GM18502 (cell line): Measurements from ENCODE around the gene RASGRF2.

Experiments used
- ATAC-seq: cut with Tn5 transposase; IDR thresholded peaks from one replicate; pipeline ENCODE4 v1.9.1; 2021; ENCODE audit warnings: mild to moderate bottlenecking; ENCODE audit not compliant: unreplicated experiment, poor library complexity

The RASGRF2 gene

DNA sequence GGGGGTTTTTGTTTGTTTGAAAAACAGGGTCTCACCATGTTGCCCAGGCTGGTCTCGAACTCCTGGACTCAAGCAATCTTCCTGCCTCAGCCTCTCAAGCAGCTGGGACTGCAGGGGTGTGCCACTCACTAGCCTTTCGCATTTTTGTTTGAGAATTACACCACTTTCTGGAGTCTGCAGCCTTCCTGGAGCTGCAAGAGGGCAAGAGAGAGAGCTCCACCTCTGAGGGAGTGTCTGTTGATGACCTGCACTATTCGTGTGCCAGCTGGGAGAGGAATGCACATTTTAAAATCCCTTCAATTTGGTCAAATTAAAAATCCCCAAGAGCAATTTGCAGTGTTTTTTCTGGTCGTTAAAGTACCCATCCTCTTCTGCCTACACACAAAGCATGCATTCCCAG lies 267.9 kb downstream of the RASGRF2 start:
- no peak for ATAC-seq

DNA sequence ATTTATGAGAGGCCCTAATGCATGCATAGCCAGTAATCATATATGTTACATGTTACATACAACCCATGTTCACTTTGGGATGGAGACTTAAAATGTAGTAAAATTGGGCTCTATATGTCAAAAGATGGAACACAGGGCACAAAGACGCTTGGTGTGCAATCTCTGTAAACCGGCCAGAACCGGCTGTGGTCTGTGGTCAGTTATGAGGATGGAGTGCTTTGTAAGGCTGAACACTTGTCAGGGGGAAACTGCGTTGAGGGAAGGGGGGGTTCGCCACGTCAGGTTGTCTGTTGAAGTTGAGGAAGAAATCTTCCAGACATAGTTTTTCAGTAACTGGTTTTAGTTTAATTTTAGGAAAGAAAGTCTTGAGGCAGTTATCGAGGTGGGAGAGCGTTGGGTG lies 270.3 kb downstream of the RASGRF2 start:
- no peak for ATAC-seq

DNA sequence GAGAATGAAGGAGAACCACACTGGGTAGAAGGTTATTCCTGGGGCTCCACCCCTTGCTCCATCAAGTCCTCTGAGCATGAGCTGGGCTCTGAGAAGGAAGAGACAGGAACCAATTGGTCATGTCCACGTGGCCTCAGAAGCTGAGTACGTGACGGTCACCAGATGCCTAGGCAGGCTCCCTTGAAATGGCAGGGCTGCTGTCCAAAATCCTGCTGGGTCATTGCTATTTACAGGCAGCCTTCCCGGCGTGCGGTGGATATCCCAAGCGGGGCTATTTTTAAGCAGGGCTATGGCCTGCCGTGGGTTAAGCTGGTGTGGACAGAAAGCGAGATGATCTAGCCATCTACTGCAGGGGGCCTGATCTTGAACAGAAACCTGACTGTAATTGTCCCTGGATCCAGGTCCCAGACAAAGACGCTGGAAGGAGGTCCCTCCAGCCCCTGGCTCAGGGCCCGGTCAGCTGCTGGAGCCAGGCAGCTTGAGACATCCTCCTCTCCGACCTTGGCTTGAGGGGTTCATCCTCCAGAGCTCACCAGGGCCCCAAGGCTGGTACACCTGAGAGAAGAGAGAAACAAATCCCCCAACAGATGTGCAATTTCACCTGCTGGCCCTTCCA lies 272.4 kb downstream of the RASGRF2 start:
- ATAC-seq: no peak

DNA sequence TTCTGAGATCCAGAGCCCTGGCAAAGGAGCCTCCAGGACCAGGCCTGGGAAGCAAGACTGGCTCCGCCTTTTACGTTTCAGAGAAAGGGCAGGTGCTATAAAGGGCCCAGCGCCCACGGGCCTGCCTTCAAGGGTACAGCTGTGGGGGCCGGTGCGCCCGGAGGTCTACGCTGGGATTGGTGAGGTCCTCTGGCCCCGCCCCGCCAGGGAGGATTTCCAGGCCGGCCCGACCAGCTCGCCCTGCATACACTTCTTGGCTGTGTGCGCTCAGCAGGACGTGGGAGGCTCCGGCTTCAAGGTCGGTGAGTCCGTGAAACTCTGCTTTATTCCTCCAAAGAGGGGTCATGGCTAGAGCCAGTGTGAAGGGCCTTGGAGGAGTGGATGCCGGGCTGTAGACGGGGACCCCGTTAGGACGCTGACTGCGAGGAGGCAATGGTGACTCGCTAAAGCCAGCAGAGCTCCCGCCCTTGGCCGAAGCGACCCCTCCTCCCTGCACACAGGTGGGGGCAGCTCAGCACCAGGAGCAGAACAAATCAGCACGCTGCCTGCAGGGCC lies 273.0 kb downstream of the RASGRF2 start, which contains the start of gene CKMT2:
Gene CKMT2 (plus strand): TSS at position 243 of the 555 bp plus-strand sequence. CDS start 17,811 bp downstream, outside the sequence.
- ATAC-seq: no peak

DNA sequence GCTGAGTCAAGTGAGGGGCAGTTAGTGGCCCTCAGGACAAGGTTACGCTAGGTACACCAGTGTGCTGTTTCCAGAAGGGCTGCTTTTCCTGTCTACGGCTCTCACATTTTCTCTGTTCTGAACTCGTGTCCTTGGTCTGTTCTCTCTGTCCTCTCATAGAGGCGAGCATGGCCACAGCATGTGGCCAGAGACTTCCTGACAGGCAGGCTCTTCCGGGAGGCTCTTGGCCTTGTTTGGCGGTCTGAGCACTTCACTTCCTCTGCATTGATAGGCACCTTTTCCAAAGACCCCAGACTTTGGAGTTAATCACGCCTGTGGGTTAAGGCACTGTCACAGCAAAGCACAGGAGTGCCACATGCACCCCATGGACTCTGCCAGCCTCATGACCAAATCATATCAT lies 274.1 kb downstream of the RASGRF2 start:
- no peak for ATAC-seq

DNA sequence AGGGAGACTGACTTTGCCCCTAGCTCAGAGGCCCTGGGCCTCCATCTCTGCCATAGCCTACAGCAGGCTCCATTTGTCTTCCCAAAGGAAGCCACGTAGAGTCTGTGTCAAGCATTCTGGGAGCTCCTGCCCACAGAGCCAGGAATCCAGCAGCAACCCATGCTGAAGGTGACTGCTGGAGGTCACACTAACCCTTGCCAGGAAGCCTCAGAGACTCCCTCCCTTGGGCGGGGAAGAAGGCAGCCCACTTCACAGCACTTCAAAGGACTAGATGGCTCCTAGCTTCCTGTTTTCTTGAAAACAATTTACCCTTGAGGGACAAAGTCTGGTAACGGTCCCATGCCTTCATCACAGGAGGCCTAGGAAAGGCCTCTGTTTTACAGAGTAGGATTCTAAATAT lies 274.6 kb downstream of the RASGRF2 start:
- ATAC-seq: no peak

DNA sequence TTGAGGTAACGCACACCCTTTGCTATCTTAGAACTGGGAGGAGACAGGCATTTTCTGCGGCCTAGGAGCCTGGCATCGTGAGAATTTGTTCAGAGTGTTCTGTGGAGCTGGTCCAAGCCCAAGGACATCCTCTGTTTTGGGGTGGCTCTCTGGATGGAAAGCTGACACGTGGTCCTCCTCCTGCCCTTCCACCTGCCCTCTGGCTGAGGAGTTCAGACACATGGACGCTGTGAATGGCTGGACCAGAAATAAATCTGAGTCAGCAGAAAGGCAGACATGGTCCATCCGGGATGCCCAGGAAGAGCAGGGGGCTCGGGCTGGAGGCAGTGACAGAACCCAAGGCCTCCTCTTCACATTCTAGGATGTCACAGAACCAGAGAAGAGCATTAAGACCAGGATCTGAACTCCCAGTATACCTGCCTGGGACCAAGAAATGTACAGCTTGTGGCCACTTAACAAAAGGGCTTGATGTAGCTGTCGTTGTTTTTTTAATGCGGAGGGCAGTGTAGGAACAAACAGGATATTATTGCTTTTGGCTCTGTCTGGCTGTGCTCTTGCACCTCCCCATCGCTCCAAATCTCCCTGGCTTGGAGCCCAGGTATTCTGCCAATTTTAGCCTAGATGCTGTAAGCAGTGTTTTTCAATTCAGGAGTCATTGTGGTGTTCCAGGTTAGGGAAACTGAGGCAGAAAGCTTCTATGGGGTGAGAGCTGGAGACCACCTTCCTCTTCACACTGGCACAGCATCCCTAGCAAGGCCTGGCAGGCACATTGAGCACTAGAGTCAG lies 275.3 kb downstream of the RASGRF2 start:
- ATAC-seq: no peak

DNA sequence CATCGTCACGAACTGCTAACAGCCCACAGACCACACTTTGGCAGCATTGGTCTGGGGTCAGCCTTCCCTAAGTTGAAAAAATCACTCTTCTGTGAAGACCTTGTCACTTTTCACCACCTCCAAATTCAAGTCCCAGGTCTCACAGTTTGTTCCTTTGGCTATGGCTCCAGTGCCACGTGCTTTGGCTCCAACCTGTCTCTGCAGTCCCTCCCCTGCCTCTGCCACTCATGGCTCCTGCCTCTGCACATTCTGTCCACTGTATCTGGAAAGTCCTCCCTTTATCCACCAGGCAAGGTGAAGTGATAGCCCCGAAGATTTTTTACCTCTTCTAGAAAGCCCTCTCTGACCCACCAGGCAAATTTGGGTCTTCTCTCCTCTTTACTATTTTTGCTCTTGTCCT lies 278.3 kb downstream of the RASGRF2 start:
- no peak for ATAC-seq

DNA sequence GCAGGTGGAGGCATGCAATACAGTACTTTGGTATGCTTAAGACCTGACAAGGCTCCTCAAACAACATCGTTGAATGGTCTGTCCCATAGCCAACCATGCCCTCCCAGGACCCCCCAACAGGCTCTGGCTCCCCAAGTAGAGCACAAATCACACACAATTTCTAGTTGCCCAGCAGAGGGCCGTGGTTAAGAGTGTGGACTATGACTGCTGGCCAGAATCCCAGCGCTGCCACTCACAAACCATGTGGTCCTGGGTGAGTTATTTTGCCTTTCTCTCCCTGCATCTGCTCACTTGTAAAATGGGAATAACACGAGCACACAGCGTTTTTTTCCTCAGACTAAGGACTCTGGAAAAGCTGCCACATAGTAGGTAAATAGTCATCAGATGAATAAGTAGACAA lies 279.4 kb downstream of the RASGRF2 start:
- ATAC-seq: no peak

GRCh38 chr5:81241001-81241400 lies 280.8 kb downstream of the RASGRF2 start:
- no peak for ATAC-seq

DNA sequence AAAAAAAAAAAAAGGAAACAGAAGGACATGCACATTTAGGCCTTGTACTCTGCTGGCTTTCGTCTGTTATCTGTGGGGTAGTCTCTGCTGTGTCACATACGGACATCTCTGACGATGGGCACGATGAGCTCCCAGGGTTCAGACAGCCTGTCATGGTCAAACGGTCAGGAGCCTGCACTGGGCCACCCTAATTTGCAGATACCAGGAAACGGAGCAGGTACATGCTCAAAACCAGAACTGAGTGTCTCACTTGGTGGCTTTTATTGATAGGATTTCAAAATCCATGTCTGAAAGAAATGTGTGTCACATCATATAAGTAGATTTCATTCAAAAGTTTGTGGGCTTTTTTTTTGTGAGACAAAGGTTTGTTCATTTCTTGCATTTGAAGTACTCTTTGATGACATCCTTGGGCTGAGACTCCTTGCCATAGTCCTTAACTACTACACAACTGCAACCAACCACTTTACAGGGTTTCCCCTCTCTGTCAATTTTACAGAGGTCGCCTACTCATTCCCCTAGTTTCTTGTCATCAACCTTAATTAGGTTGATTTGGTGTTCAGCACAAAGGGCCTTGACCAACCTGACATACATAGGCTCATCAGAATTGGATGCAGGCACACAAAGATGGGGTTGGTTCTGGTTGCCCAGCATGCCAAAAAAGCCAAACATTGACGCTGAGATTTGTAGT lies 281.9 kb downstream of the RASGRF2 start:
- no peak for ATAC-seq

GRCh38 chr5:81242906-81243436 lies 282.8 kb downstream of the RASGRF2 start:
- ATAC-seq: no peak

GRCh38 chr5:81244451-81244850 lies 284.3 kb downstream of the RASGRF2 start:
- no peak for ATAC-seq

DNA sequence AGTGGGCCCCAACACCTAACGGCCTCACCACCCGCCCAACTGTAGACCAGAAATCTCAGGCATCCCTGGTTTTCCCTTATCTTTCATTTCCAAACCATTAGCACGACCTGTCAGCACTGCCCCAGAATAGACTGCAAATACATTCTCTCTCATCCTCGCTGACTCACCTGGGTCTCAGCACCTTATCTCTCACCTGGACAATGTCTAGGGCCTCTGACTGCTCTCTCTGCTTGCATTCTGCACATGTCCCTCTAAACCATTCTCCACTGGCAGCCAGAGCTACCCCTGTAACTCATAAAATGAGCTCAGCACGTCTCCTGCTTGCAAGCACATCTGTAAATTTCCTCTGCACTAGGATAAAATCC lies 285.7 kb downstream of the RASGRF2 start:
- no peak for ATAC-seq

- ATAC-seq: no peak
Observed at GRCh38 chr5:81246697-81247096, 286.5 kb downstream of the RASGRF2 start.

DNA sequence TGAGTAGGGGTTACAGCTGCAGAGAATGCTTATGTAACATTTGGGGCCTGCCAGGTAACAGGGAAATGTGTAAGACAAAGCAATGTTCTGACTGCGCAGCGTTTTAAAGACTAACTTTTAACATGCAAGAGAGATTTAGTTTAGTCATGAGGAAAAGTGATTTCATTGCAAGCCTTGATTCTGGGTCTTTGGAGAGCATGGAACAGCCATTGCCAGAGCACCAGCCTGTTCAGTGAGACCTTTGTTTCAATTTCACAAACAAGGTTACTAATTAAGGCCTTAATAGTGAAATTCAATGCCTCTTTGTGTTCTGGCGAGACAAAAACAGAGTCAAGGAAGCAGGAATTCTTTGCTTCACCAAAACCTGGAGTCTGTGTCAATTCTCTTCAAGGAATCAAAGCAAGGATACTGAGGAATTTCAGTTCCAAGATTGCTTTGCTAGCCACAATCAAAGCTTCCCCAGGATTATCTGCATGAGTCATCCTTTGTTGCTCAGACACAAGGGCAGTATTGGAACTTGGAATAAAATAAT lies 287.3 kb downstream of the RASGRF2 start:
- no peak for ATAC-seq

DNA sequence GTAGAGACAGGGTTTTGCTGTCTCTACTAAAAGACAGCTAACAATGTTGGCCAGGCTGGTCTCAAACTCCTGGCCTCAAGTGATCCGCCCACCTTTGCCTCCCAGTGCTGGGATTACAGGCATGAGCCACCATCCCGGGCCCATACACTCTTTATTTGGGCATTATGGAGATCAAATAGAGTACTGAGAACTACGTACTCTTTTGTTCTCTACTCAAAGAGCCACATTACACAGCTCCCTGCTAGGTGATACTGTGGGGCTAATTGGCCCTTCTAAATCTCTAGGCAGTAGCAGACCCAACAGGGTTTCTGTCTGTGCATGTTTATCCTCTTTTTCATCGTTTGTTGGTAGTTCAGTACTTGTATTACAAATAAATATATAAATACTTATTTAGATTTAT lies 289.1 kb downstream of the RASGRF2 start:
- ATAC-seq: no peak

GRCh38 chr5:81250004-81250403 lies 289.8 kb downstream of the RASGRF2 start:
- ATAC-seq: no peak

DNA sequence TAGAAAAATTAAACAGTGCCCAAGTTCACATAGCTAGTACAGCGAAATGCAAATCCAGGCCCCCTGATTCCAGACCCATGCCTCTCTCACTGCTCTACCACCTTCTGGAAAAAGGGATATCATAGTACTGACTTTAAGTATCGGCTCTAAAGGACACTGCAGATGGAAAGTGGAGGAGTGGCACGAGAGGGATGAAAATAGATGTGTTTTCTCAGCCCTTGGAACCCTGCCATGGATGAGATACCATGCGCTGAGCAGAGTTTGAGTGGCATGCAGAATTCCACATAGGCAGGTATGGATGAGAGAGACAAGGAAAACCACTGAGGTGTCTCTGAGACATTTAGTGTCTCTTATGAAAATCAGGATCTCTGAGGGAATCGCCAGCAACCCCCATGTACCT lies 291.8 kb downstream of the RASGRF2 start:
- ATAC-seq: no peak

- ATAC-seq: no peak
Observed at GRCh38 chr5:81252904-81253303, 292.7 kb downstream of the RASGRF2 start.

DNA sequence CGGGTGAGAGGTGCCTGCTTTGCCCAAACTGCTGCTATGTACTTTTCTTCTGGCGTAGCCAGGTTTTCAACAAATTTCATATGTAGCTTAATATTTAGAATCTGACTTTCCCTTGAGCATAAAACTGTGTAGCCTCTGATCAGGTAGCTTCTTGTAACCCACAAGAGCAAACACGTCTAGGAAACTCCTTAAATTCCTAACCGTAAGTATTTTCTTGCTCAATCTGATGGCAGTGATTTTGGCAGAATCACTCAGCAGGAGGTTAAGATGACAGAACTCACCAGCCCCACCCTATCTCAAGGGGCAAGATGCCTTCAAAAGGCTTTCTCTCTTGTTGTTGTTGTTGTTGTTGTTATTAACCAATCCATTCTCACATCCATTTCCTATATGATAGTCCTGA lies 293.7 kb downstream of the RASGRF2 start:
- ATAC-seq: no peak
